Measurements from ENCODE around the gene STAU1. TPM values are rescaled to one million over a fixed set of nuclear protein-coding genes. Genes with fewer than 3 reads are reported as not detected.

The STAU1 gene
- total RNA-seq, 1 donor from 2014 or later: 73.5 TPM

DNA sequence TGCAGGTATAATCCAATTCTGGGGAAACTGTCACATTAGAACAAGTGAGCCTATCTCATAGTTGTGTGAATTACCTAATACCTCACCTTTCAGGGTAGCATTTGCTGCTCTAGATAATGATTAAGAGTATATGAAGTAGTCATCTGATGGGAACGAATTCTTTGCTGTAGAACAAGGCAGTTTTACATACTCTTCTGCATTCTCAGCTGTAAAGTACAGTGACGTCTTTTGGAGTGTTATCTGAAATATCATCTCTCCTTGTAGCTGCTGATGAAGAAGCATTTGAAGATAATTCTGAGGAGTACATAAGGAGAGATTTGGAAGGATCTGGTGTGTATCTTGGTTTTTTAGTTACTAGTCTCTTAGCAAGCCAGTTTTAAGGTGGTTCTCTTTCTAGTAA, 113.6 kb downstream of the STAU1 start:
- H3K36me3 ChIP-seq: peaks cover 99% of the 10 kb centered on the region
- intact Hi-C loops (cut with DNase I): no loop called here

More for the DNA sequence above, 113.6 kb downstream of the STAU1 start:
- TF ChIP-seq, protein P1, sequence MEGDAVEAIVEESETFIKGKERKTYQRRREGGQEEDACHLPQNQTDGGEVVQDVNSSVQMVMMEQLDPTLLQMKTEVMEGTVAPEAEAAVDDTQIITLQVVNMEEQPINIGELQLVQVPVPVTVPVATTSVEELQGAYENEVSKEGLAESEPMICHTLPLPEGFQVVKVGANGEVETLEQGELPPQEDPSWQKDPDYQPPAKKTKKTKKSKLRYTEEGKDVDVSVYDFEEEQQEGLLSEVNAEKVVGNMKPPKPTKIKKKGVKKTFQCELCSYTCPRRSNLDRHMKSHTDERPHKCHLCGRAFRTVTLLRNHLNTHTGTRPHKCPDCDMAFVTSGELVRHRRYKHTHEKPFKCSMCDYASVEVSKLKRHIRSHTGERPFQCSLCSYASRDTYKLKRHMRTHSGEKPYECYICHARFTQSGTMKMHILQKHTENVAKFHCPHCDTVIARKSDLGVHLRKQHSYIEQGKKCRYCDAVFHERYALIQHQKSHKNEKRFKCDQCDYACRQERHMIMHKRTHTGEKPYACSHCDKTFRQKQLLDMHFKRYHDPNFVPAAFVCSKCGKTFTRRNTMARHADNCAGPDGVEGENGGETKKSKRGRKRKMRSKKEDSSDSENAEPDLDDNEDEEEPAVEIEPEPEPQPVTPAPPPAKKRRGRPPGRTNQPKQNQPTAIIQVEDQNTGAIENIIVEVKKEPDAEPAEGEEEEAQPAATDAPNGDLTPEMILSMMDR (IDR thresholded peaks at IDR 0.05): no peak
- Histone ChIP-seq H3K27me3 (ENCODE audit: low read depth) (no peaks in the 10 kb centered on the region), H3K4me3 (no peak overlapping the region), H3K9me3 (no peaks in the 10 kb centered on the region), H3K4me1 (no peaks in the 10 kb centered on the region), H3K27ac (no peak overlapping the region)
- DNase-seq: no peak
- ATAC-seq: no peak

Other genes with a start within 250 kb of the STAU1 start
- 39.0 TPM for gene CSE1L, start 142.0 kb downstream of the STAU1 start, total RNA-seq
- 27.8 TPM for gene DDX27, start 31.1 kb upstream of the STAU1 start, total RNA-seq
- gene ZNFX1, start 89.7 kb upstream of the STAU1 start, total RNA-seq: 53.9 TPM

Data from lower lobe of right lung (tissue), 2 donors.